ENCODE measurements around the gene GXYLT2.
A peak's percentile ranks its signal among the peaks of the same experiment; 100 is the strongest.

Gene GXYLT2

GRCh38 chr3:72938471-72939265 lies 50.8 kb downstream of the GXYLT2 start:
- peak; percentile 14 to 64 for DNase-seq

GRCh38 chr3:72941245-72941644 lies 53.4 kb downstream of the GXYLT2 start:
- DNase-seq, result no peak

GRCh38 chr3:72942427-72942826 lies 54.6 kb downstream of the GXYLT2 start:
- DNase-seq, result no peak

GRCh38 chr3:72944696-72945095 lies 56.9 kb downstream of the GXYLT2 start:
- DNase-seq, result no peak

GRCh38 chr3:72947715-72948490 lies 60.1 kb downstream of the GXYLT2 start:
- no peak for DNase-seq

GRCh38 chr3:72949016-72949415 lies 61.2 kb downstream of the GXYLT2 start:
- no peak for DNase-seq

GRCh38 chr3:72950372-72950771 lies 62.5 kb downstream of the GXYLT2 start:
- DNase-seq, result no peak

GRCh38 chr3:72950801-72951200 lies 63.0 kb downstream of the GXYLT2 start:
- no peak for DNase-seq

- no peak for DNase-seq
These were observed 63.4 kb downstream of the GXYLT2 start for GRCh38 chr3:72951259-72951722.

GRCh38 chr3:72953325-72953956 lies 65.6 kb downstream of the GXYLT2 start:
- DNase-seq, result no peak

GRCh38 chr3:72957297-72957696 lies 69.5 kb downstream of the GXYLT2 start:
- DNase-seq, result no peak

GRCh38 chr3:72959336-72959735 lies 71.5 kb downstream of the GXYLT2 start:
- DNase-seq, result no peak

- DNase-seq, result no peak
These were observed 73.1 kb downstream of the GXYLT2 start for GRCh38 chr3:72960812-72961518.

GRCh38 chr3:72961752-72962151 lies 73.9 kb downstream of the GXYLT2 start:
- DNase-seq, result no peak

- DNase-seq, result no peak
These were observed 74.5 kb downstream of the GXYLT2 start for GRCh38 chr3:72962317-72962716.

- no peak for DNase-seq
These were observed 76.8 kb downstream of the GXYLT2 start for GRCh38 chr3:72964633-72965032.

- DNase-seq, result no peak
These were observed 80.4 kb downstream of the GXYLT2 start for GRCh38 chr3:72968266-72968664.

- no peak for DNase-seq
These were observed 81.9 kb downstream of the GXYLT2 start for GRCh38 chr3:72969766-72970165.

- DNase-seq, result no peak
These were observed 83.1 kb downstream of the GXYLT2 start for GRCh38 chr3:72970942-72971341.

GRCh38 chr3:72972706-72973030 lies 84.8 kb downstream of the GXYLT2 start:
- DNase-seq, result no peak

GRCh38 chr3:72973031-72973723 lies 85.3 kb downstream of the GXYLT2 start:
- no peak for DNase-seq

- no peak for DNase-seq
These were observed 85.9 kb downstream of the GXYLT2 start for GRCh38 chr3:72973786-72974185.

GRCh38 chr3:72974956-72975355 lies 87.1 kb downstream of the GXYLT2 start:
- no peak for DNase-seq
